Stimulated activated CD8-positive, alpha-beta memory T cell treated with anti-CD3 and anti-CD28 coated beads, Interleukin-12 subunit alpha, Interleukin-12 subunit beta, amount 100 ng/mL, for 24 hours (primary cell): ENCODE results near the gene ADAM12.

Experiments
- DNase-seq: peaks from one replicate; pipeline ENCODE4 v3.0.0-alpha.2; 2020; ENCODE audit errors: extremely low read depth

Gene ADAM12

DNA sequence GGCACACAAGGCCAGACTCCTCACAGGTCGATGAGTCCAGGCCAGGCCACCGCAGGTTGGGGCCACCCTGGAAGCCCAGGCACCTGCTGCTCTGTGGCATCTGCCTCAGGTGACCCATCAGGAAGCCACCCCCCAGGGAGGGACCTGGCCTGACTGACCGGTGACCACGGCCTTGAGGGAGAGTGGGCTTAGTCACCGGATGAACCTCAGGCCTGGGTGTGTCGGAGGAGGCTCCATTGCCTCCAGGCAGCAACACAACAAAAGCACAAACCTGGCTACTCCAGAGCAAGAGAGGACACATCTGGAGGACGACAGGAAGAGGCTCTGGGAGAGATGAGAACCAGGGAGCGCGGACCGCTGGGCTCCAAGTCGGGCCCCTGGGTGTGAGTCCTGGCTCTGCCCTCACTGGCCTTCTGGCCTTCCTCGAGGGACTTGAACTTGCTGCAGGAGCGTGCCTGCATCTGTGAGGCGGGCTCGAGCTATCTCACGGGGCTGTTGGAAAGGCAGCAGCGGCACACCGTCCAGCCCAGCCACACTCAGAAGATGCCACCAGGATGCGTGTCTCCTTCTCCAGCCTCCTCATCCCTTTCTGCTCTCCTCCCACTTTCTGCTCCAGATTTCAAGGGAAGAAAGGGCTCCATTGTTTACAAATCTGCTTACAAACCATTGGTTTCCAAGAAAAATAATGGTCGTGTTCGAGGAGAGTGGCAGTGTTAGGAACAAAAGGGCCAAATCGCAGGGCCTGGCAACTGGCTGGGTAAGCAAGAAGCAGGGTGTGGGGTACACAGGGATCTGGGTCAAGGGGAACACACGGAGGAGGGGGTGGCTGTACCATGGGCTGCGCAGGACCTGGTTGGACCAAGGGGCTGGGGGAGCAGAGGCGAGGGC lies 152.9 kb downstream of the ADAM12 start:
- DNase-seq: no peak

DNA sequence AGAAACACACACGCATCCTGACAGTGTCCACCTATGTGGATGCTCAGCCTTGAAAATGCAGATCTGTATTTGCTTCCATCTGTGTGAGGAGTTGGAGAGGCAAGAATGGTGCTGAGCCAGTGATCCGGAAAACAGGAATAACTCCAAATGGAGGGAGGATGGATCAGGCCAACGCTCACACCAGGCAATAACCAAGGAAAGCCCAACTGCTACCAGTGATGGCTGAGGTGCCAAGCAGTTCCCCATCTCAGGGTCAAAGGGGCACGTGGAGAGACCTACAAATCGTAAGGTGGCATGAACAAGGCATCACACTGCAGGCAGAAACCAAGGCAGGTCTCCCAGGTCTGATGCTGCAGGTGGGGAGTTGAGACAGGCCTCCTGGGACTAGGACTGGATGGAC lies 153.6 kb downstream of the ADAM12 start:
- DNase-seq: no peak

DNA sequence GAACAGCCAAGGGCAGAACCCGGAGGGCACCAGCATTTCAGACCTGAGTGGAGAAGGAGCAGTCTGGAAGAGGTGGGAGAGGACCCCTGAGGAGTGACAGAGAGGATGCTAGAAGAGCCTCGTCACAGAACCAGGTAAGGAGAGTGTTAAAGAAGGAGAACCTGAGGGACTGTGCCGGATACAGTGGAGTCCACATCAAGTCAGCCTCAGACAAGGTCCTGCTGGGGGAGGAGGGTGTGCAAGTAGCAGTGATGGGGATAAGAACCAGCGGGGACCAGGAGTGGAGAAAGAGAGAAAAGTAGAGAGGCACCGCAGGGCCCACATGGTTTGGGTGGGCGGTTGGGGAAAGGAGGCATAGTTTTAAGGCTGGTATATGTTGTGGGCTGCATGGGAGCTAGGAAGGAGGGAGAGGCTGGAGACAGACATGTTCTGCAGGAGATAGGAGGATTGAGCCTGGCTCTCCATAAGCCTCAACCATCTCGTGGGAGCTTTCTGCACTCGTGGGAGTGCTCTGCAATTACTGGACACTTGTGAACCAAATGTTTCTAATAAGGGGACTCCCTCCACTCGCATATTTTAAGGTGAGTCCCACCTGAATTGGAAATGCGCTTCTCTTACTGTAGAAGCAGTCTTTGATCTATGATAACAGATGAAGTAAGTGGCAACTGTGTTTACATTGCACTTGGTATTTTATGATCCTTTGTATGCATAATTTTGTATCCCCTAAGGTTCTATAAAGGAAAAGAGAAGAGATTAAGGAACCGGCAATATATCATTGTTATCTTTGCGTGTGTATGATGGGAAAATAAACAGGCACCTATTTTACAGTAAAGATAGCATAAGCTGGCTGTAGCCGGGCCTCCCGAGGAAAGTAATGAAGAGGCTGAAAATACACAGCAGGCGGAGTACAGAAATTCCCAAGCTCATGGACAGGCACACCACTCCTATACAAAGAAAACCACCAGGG lies 154.8 kb downstream of the ADAM12 start:
- no peak for DNase-seq

DNA sequence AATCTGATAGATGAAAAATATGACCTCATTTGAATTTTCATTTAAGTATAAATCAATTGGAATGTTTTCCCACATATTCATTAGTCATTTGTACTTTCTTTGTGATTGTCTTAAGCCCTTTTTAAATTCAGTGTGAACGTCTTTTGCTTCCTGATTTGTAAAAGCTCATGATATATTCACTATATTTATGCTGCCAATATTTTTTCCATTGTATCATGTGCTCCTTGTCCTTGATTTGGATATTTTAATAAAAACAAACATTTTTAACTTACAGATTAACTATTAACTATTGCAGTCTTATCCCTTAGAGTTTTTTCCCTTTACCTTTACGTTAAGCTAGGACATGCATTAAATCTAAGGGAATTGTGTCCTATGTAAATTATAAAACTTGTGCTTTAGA lies 157.7 kb downstream of the ADAM12 start:
- DNase-seq: no peak

DNA sequence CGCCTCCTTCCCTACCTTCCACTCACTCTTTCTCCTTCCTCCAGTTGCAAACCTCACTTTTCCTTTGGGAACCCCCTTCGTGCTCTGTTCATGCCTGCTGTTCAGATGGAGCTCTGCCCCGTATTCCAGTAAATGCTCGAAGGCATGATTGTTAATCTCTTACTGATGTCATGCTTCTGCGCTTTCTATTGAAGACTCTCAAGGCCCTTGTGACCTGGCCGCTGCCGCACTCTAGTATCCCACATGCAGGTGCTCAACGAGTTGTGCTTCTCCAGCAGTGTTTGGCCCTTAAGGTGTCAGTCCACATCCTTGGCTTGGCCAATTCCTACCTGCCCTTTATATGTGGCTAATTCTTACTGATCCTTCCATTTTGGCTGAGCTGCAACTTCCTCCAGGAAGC lies 158.6 kb downstream of the ADAM12 start:
- DNase-seq: no peak

DNA sequence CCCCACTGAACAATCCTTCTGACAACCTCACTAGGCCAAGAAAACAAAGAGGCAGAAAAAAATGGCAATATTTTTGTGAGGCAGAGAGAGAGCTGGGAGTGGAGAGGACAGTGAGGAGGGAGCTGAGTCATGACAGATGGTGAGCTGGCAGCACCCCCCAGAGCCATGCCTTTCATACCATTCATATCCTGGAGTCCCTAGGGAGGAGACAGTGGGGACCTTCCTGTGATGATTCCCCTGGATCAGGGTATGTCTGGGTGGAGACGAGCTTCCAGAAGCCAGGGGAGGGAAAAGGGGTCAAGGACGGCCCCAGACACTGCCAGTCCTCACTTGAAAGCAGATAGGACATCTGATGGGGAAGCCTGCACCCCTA lies 160.5 kb downstream of the ADAM12 start:
- no peak for DNase-seq

DNA sequence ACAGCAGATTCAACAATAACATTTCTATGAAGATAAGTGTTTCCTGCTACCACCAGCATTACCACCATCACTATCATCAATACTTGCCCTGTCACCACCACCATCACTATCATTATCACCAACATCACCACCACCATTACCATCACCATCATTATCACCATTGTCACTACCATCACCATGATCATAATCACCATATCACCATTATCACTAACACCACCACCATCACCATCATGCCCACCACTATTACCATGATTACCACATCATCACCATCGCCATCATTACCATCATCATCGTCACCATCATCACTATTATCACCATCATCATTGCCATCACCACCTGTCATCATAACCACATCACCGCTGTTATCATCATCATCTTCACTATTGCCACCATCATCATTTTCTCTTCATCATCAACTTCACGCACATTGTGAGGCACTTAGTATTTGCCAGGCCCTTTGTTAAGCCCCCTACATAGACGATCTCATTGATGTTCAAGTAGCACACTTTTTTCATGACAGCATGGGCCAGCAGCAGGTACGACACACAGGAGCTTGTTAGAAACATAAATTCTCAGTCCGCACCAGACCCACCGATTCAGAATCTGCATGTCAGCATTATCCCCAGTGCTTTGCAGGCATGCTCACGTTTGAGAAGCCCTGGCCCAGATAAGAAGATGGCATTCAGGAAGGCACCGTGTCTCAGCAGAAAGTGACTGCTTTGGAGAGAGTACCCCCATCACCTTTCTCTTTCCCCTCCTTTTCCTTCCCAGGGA lies 161.1 kb downstream of the ADAM12 start:
- no peak for DNase-seq

DNA sequence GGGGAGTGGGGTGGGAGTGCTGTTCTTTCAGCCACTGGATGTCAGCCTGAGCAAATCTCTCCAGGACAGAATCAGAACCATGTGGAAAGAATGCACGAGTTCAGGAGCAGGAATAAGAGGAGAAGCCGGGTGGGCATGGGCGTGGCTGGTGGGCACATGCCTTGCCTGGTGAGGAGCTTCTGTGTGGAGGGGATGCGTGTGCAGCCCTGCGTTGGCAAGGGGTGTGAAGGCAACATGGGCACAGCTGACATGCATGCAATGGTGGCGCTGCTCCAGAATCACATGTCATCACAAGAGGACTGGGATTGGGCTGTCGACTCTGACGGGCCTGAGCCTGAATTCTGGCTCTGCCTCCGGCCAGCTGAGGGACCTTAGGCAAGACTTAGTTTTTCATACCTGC lies 162.1 kb downstream of the ADAM12 start:
- DNase-seq: no peak

DNA sequence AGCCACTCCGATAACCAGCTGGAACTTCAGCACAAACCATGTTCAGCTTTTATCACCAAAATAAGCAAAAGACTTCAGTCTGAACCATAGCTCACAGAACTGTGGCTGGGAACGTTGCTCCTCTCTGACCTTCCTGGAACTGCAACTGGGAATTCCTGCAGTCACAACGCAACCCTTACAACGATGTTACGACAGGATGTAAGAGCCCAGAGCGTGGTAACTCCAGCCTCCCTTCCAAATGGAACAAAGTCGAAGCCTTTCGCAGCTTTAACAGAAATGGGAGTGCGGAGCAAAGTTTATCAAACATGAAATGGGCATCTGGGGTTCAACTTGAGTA lies 162.6 kb downstream of the ADAM12 start:
- no peak for DNase-seq

DNA sequence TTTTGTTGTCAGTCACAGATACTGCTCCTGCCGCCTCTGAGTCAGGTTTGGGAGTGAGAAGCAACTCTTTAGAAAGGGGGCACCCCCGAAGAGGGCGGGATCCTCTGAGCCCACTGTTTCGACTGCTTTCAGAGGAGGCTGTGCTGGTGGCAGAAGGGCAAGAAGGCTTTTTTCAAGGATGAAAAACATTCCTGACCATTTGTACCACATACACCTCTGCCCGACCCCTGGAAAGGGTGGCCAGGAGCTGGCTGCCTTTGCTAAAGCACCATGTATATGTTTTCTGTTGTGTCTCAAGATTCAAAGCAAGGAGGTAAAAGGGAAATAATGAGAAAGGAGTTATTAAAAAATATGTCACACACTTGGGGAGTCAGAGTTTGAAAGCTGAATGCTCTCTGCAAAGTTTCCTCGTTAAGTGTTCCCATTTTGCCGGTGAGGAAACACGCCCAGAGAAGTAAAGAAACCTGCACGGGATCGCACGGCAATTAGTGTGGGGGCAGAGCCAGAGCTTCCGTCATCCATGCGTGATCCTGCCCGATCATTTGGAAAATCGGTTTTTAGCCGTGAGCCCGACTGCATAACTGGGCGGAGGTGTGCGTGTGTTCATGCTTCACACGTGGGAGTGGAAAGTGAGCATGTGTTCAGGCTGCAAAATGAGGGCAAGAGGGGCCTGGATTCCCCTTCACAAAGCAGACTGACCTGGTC lies 163.2 kb downstream of the ADAM12 start:
- no peak for DNase-seq

DNA sequence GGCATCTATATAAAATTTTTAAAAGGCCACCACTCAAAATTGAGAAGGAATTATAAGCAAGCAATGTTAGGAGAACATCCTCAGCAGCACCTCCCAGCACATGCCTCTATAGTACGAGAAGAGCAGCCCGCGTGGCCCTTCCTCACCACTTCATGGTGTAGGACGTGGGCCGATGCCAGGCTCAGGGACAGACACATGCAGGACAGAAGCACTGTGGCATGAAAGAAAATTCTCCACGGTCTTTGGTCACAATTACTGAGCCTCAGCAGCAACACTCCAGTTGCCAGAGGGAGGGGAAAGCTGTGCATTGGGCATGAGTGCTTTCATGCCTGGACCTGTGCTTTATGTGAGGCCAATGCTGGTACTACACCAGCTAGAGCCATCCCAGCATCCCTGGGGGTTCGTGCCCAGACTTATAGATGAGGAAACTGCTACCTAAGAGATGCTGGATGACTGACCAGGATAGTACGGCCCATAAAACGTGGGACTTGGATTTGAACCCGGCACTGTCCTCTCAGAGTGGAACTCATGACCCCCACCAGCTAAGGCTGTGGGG lies 164.7 kb downstream of the ADAM12 start:
- DNase-seq: no peak

DNA sequence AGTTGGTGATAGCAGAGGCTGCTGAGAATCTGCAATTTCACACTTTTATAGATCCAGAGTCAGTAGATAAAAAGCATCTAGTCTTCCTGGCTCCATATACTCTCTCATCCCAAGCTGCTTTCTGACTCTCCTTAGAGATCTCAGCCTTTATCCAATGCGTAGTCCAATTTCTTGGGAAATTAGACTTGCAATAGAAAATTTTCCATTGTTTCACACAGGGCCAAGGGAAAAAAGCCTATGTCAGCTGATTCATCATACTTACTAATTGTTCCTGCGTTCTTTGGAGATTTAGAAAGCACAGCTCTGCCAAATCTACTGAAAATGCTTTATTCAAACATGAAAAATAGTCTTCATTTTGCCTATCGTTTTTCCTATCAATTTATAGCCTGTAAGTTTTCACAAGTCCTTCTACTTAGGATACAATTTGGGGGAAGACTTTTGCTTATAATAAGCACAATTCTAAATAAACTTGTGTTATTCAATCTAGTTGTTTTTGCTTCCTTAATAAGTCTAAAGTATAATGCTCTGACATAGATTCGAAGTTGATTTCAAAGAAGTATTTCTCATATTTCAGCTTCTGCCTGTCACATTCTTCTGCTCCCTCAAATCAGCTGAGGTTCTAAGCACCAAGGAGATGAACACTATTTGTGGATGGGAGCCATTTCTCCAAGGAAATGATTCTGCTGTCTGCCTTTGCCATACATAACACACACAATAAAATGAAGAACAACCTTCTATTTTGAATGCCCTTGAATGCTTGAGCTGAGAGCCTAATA lies 165.4 kb downstream of the ADAM12 start:
- no peak for DNase-seq

DNA sequence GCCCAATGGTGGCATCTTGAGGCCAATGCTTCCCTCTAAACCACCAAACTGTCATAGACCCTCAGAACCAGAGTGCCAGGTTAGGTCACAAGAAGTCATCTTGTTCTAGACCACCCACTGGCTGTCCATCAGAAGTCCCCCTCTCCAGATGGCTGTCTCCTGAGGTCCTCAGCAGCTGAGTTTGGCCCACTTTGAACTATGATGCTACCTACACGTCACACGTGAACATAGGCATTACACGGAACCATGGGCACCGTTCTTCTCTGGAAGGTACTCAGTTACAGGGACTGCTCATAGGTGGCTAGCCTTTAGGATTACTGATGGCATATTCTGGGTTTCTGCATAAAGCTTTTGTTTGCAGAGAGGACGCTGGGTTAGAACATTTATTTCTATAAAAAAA lies 166.4 kb downstream of the ADAM12 start:
- no peak for DNase-seq

DNA sequence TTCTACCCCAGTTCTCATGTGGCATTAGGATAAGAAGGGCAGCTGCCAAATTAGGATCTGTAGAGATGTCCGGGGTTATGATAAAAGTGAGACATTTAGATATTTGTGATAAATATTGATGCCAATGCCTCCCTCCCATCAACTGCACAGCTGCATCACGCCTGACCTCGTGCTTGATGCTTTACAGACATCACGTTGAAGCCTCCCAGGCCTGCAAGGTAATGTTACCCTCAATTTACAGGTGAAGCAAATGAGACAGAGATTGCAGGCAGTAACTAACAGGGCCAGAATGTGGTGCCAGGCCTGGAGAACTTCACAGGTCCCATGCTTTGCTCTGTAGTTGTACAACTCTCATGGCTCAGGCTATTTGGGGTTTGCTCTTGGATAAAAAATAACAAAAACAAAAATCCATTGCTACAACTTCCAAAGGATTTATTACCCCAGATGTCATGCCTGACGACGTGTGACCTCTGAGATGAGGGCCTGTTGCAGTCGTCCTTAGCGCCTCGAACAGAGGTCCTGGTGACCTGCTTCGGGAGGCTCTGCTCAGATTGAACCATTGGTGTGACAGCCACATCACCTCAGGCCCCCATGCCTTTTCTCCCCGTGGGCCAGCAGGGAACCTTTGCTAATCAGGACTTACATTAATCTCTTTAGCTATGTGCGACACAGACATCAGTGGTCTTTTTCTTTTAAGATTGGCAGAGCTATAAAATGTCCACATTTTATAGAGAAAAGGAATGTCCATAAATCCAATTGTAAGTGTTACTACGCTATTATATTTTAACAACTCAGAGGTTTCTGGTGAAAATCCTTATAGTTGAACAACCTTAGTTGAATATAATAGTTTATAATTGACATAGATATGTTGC lies 169.3 kb downstream of the ADAM12 start:
- no peak for DNase-seq

DNA sequence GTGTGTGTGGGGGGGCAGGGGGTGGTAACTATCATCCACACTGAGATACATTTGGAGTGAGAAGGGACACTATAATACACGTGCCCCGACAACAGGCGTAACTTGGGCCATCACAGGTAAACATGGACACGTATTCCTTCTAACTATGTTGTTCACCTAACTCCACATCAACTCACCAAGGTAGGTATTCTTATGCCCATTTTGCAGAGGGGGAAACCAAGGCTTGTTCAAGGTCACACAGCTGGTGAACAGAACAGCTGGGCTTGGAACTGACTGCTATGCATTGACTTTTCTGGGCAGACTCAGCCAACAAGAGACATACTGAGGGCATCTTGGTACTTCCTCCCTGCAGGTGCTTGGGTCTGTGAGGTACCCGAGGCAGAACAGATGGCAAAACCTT lies 170.1 kb downstream of the ADAM12 start:
- no peak for DNase-seq

DNA sequence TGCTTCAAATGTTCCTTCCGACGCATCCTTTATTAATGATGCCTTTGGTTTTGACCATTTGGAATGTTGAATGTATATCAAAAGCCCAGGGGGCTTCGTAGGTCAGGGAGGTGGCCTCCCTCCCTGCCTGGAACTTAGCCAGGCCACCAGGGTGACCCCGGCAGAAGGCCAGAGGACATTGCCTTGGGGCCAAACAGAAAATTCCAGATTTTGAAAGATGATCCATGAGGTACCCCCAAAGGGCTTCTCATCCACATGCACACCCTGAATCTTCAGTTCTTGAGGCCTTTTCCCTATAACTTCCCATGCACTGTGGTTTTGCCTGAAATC lies 171.7 kb downstream of the ADAM12 start:
- no peak for DNase-seq

DNA sequence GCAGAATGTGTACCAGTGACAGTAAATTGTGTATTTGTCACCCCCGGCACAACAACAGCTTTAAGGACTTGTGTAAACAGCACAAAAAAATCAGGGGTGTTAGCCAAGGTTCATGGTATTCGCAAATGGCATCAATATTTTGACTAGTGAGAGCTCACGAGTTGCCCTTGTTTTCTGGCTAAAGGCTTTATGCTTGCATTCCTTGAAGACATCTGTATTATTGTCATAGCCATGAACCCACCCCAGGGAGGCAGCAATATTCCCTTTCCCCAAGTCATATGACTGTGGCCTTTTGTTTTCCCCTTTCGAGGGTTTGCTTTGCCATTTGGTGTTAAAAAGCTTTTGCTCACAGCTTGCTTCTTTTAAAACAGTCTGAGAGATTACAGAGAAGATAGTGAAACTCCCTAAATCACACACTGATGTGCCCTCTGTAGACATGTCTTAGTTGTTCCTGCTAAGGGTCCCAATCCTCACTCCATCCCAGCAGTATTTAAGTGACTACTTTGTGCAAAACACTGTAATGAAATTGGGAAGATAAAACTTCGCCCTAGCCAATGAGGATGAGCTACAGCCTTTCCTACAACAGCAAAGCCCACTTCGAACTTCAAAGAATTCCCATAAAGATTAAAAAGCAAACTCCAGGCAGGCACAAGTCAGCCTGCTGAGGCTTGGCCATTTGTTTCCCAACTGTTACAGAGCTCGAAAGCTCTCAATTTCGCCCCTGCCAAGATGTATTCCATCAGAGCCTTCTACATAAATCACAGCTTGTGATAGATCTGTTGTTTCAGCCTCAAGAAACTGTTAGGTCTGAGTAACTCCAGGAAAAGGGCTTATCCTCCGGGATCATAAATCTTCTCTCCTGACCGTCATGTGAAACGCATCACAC lies 172.3 kb downstream of the ADAM12 start:
- no peak for DNase-seq

DNA sequence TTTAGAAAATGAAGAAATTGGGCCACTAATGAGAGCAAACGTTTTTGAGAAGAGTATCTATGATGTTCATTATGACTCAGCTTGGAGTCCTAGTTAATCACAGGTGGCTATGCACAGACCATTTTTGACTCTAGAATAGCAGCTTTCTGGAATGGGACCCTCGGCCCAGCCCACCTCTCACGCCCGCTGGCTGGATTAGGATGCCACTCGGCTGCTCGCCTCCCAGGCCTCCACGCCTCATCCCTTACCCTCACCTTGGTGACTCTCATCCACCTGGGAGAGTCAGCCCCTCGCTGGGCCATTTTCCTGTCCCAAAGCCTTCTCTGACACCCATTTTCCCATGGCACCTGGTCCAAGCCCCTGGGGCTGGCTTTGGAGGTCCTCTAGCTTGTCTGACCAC lies 173.6 kb downstream of the ADAM12 start:
- DNase-seq: no peak

DNA sequence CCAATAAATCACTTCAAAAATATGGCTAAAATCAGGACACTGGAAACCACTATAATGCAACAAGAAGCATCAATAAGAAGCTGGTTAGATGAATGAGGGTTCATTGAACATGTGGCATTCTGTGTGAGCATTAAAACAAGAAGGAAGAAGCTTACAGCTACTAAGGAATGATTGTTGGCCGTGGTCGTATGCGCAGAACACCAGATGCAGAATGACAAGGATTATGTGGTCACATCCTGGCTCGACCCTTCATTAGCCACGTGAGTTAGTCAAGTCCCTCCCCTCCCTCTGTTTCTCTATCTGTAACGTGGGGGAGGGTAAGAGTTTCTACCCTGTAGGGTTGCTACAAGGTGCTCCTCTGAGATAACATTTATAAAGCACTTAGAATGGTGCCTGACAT lies 174.3 kb downstream of the ADAM12 start:
- DNase-seq: no peak
